ENCODE data around the gene ACVR1B. TPM values are rescaled to one million over a fixed set of nuclear protein-coding genes. Genes with fewer than 3 reads are reported as not detected.

ACVR1B gene
- total RNA-seq, 1 donor, result 17.1 TPM

- peak overlapping the region; percentile 6 for H3K4me3 ChIP-seq (ENCODE audit: low read depth, low read length)
- DNase-seq (ENCODE audit: low read depth), result peak; percentile 33
- peak; percentile 86 for TF ChIP-seq CTCF (IDR thresholded peaks at IDR 0.05; ENCODE audit: insufficient read depth, low read length)
Measured at GRCh38 chr12:51923506-51924365, 27.8 kb upstream of the ACVR1B start.

- no peak for TF ChIP-seq CTCF (IDR thresholded peaks at IDR 0.05; ENCODE audit: insufficient read depth, low read length)
- no peak overlapping the region for H3K4me3 ChIP-seq (ENCODE audit: low read depth, low read length)
- no peak for DNase-seq (ENCODE audit: low read depth)
Measured at GRCh38 chr12:51924551-51925319, 26.8 kb upstream of the ACVR1B start.

DNA sequence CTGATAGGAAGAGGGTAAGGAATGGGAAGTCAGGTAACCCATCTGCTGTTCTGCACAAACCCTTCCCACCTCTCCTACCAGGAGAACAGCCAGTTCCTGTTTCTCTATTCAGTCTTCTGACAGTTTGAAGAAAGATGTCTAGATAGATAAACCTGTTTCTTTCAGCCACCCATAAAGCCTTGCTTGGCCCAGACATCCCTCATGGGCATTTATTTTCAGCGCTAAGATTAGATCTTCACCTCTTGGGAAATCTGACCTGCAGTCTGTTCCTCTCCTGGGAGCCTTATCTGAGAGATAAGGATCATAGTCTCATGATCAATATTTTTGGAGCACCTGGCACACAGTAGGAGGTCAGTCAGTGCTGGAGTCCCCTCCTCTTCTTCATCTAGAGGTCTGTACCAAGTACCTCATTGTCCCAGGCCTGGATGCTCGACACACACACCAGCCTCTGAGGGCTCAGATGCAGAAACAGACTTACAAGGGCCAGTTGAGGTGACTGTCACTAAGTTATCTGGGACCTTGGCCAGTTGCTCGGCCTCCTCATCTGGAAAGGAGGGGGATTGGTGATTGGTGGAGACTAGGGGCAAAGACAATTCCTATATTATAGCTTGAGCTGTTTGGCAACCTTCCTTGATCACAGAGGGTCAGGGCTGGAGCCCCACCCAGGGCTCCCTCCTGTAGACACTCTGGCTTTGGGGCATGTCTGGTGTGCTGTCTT lies 26.0 kb upstream of the ACVR1B start:
- DNase-seq (ENCODE audit: low read depth), result no peak
- no peak overlapping the region for H3K4me3 ChIP-seq (ENCODE audit: low read depth, low read length)
- TF ChIP-seq CTCF (IDR thresholded peaks at IDR 0.05; ENCODE audit: insufficient read depth, low read length), result no peak

DNA sequence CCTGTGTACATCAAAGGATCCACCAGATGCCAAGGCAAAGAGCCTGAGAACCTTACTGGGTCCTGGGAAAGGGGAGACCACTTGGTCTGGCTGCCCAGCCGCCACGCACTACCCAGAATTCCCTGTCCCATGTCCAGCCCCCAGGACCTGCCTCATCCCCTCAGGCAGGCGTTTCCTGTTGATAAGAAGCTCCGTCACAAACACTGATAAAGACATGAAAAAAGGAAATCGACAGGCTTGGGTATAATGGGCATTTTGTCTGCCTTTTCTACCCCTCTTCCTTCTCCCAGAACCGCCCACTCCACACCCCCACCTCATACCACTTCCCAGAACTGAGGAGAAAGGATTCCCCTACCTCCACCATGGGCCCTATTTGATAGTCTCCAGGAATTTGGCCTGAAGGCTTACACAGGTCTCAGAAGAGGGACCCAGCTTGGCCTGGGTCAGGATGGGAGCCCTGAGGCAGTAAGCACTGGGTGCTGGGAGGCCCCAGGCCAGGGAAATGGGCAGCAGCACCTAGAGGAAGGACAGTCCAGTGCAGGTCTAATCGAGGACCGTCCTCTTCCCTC lies 25.4 kb upstream of the ACVR1B start:
- H3K4me3 ChIP-seq (ENCODE audit: low read depth, low read length), result no peak overlapping the region
- no peak for TF ChIP-seq CTCF (IDR thresholded peaks at IDR 0.05; ENCODE audit: insufficient read depth, low read length)
- peak; percentile 23 for DNase-seq (ENCODE audit: low read depth)

DNA sequence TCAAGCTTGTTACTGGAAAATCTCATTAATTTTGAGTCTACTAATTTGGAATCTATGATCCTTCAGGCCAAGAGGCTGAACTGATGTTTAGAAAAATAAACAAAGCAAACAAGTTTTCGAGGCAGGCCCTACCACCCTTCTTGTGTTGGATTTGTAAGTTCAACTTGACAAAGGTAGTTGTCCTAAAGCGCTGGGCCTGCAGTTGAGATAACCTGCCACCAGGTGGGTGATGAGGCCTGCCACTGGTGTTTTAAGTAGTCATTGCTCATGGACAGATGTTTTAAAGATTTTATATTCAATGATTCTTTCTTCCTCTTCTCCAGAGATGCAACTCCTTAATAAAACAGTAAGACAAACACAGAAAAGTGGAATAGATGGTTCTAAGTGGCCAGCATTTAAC lies 24.8 kb upstream of the ACVR1B start:
- DNase-seq (ENCODE audit: low read depth), result peak; percentile 55
- peak; percentile 53 for TF ChIP-seq CTCF (IDR thresholded peaks at IDR 0.05; ENCODE audit: insufficient read depth, low read length)

More for the DNA sequence above, 24.8 kb upstream of the ACVR1B start:
- no peak overlapping the region for H3K4me3 ChIP-seq (ENCODE audit: low read depth, low read length)

Data from fibroblast of the aortic adventitia (primary cell).